ENCODE results near the gene TMBIM6.

Gene TMBIM6

GRCh38 chr12:49740930-49741881 is at the start of gene TMBIM6:
TMBIM6 (plus strand) TSS chr12:49741557; CDS start chr12:49752494, 10,937 bp downstream.
- no peaks in the 10 kb centered on the region for H3K27me3 ChIP-seq (ENCODE audit: low read depth, low read length)
- peak within 1 kb of the TSS; percentile 95 for H3K27ac ChIP-seq (ENCODE audit: low read length)
- H3K9me3 ChIP-seq (ENCODE audit: control insufficient read depth in 1 of 2, low read length in 2 of 2), result no peaks in the 10 kb centered on the region
- H3K36me3 ChIP-seq (ENCODE audit: control insufficient read depth in 1 of 2, insufficient read depth in 2 of 2, low read length in 2 of 2), result peaks cover 0 to 6% of the 10 kb centered on the region in 2 donors
- peaks cover 12 to 37% of the 10 kb centered on the region in 2 donors for H3K4me1 ChIP-seq (ENCODE audit: control insufficient read depth in 1 of 2, insufficient read depth in 2 of 2, low read length in 2 of 2)
- peak within 1 kb of the TSS; percentile 83 to 91 for H3K4me3 ChIP-seq (ENCODE audit: low read depth in 1 of 2, low read length in 2 of 2)

GRCh38 chr12:49692851-49693250 is 48.5 kb upstream of the TMBIM6 start:
- Histone ChIP-seq H3K27ac (ENCODE audit: low read length) (no peak overlapping the region), H3K9me3 (ENCODE audit: control insufficient read depth in 1 of 2, low read length in 2 of 2) (no peaks in the 10 kb centered on the region), H3K4me1 (ENCODE audit: control insufficient read depth in 1 of 2, insufficient read depth in 2 of 2, low read length in 2 of 2) (peaks cover 0 to under 1% of the 10 kb centered on the region in 2 donors), H3K36me3 (ENCODE audit: control insufficient read depth in 1 of 2, insufficient read depth in 2 of 2, low read length in 2 of 2) (no peaks in the 10 kb centered on the region), H3K27me3 (ENCODE audit: low read depth, low read length) (no peaks in the 10 kb centered on the region), H3K4me3 (ENCODE audit: low read depth in 1 of 2, low read length in 2 of 2) (no peak overlapping the region)

GRCh38 chr12:49693931-49694444 is 47.4 kb upstream of the TMBIM6 start:
- H3K4me3 ChIP-seq (ENCODE audit: low read depth in 1 of 2, low read length in 2 of 2), result no peak overlapping the region
- H3K9me3 ChIP-seq (ENCODE audit: control insufficient read depth in 1 of 2, low read length in 2 of 2), result no peaks in the 10 kb centered on the region
- no peak overlapping the region for H3K27ac ChIP-seq (ENCODE audit: low read length)
- no peaks in the 10 kb centered on the region for H3K27me3 ChIP-seq (ENCODE audit: low read depth, low read length)
- no peaks in the 10 kb centered on the region for H3K36me3 ChIP-seq (ENCODE audit: control insufficient read depth in 1 of 2, insufficient read depth in 2 of 2, low read length in 2 of 2)
- peaks cover 0 to 12% of the 10 kb centered on the region in 2 donors for H3K4me1 ChIP-seq (ENCODE audit: control insufficient read depth in 1 of 2, insufficient read depth in 2 of 2, low read length in 2 of 2)

GRCh38 chr12:49696723-49697122 is 44.6 kb upstream of the TMBIM6 start:
- H3K27ac ChIP-seq (ENCODE audit: low read length), result no peak overlapping the region
- H3K4me3 ChIP-seq (ENCODE audit: low read depth in 1 of 2, low read length in 2 of 2), result no peak overlapping the region
- H3K27me3 ChIP-seq (ENCODE audit: low read depth, low read length), result no peaks in the 10 kb centered on the region
- H3K36me3 ChIP-seq (ENCODE audit: control insufficient read depth in 1 of 2, insufficient read depth in 2 of 2, low read length in 2 of 2), result no peaks in the 10 kb centered on the region
- peaks cover 0 to 17% of the 10 kb centered on the region in 2 donors for H3K4me1 ChIP-seq (ENCODE audit: control insufficient read depth in 1 of 2, insufficient read depth in 2 of 2, low read length in 2 of 2)
- H3K9me3 ChIP-seq (ENCODE audit: control insufficient read depth in 1 of 2, low read length in 2 of 2), result no peaks in the 10 kb centered on the region

GRCh38 chr12:49697808-49698207 is 43.5 kb upstream of the TMBIM6 start:
- Histone ChIP-seq H3K36me3 (ENCODE audit: control insufficient read depth in 1 of 2, insufficient read depth in 2 of 2, low read length in 2 of 2) (no peaks in the 10 kb centered on the region), H3K27me3 (ENCODE audit: low read depth, low read length) (no peaks in the 10 kb centered on the region), H3K4me1 (ENCODE audit: control insufficient read depth in 1 of 2, insufficient read depth in 2 of 2, low read length in 2 of 2) (peaks cover 0 to 17% of the 10 kb centered on the region in 2 donors), H3K4me3 (ENCODE audit: low read depth in 1 of 2, low read length in 2 of 2) (no peak overlapping the region), H3K27ac (ENCODE audit: low read length) (no peak overlapping the region), H3K9me3 (ENCODE audit: control insufficient read depth in 1 of 2, low read length in 2 of 2) (no peaks in the 10 kb centered on the region)

GRCh38 chr12:49698619-49699545 is 42.5 kb upstream of the TMBIM6 start:
- H3K4me1 ChIP-seq (ENCODE audit: control insufficient read depth in 1 of 2, insufficient read depth in 2 of 2, low read length in 2 of 2), result peaks cover 7 to 20% of the 10 kb centered on the region in 2 donors
- H3K9me3 ChIP-seq (ENCODE audit: control insufficient read depth in 1 of 2, low read length in 2 of 2), result no peaks in the 10 kb centered on the region
- H3K27ac ChIP-seq (ENCODE audit: low read length), result peak overlapping the region; percentile 27
- H3K4me3 ChIP-seq (ENCODE audit: low read depth in 1 of 2, low read length in 2 of 2), result peak overlapping the region in 1 of 2 donors; percentile 4
- no peaks in the 10 kb centered on the region for H3K36me3 ChIP-seq (ENCODE audit: control insufficient read depth in 1 of 2, insufficient read depth in 2 of 2, low read length in 2 of 2)
- H3K27me3 ChIP-seq (ENCODE audit: low read depth, low read length), result no peaks in the 10 kb centered on the region

GRCh38 chr12:49702009-49702408 is 39.3 kb upstream of the TMBIM6 start:
- no peak overlapping the region for H3K27ac ChIP-seq (ENCODE audit: low read length)
- H3K4me3 ChIP-seq (ENCODE audit: low read depth in 1 of 2, low read length in 2 of 2), result no peak overlapping the region
- H3K27me3 ChIP-seq (ENCODE audit: low read depth, low read length), result no peaks in the 10 kb centered on the region
- H3K4me1 ChIP-seq (ENCODE audit: control insufficient read depth in 1 of 2, insufficient read depth in 2 of 2, low read length in 2 of 2), result peaks cover 15 to 36% of the 10 kb centered on the region in 2 donors
- no peaks in the 10 kb centered on the region for H3K9me3 ChIP-seq (ENCODE audit: control insufficient read depth in 1 of 2, low read length in 2 of 2)
- no peaks in the 10 kb centered on the region for H3K36me3 ChIP-seq (ENCODE audit: control insufficient read depth in 1 of 2, insufficient read depth in 2 of 2, low read length in 2 of 2)

GRCh38 chr12:49702676-49703215 is 38.6 kb upstream of the TMBIM6 start:
- Histone ChIP-seq H3K36me3 (ENCODE audit: control insufficient read depth in 1 of 2, insufficient read depth in 2 of 2, low read length in 2 of 2) (no peaks in the 10 kb centered on the region), H3K27me3 (ENCODE audit: low read depth, low read length) (no peaks in the 10 kb centered on the region), H3K27ac (ENCODE audit: low read length) (peak overlapping the region; percentile 11), H3K4me1 (ENCODE audit: control insufficient read depth in 1 of 2, insufficient read depth in 2 of 2, low read length in 2 of 2) (peaks cover 17 to 36% of the 10 kb centered on the region in 2 donors), H3K4me3 (ENCODE audit: low read depth in 1 of 2, low read length in 2 of 2) (no peak overlapping the region), H3K9me3 (ENCODE audit: control insufficient read depth in 1 of 2, low read length in 2 of 2) (no peaks in the 10 kb centered on the region)

GRCh38 chr12:49703647-49704137 is 37.7 kb upstream of the TMBIM6 start:
- H3K27me3 ChIP-seq (ENCODE audit: low read depth, low read length), result no peaks in the 10 kb centered on the region
- H3K27ac ChIP-seq (ENCODE audit: low read length), result peak overlapping the region; percentile 11
- H3K9me3 ChIP-seq (ENCODE audit: control insufficient read depth in 1 of 2, low read length in 2 of 2), result no peaks in the 10 kb centered on the region
- no peaks in the 10 kb centered on the region for H3K36me3 ChIP-seq (ENCODE audit: control insufficient read depth in 1 of 2, insufficient read depth in 2 of 2, low read length in 2 of 2)
- no peak overlapping the region for H3K4me3 ChIP-seq (ENCODE audit: low read depth in 1 of 2, low read length in 2 of 2)
- H3K4me1 ChIP-seq (ENCODE audit: control insufficient read depth in 1 of 2, insufficient read depth in 2 of 2, low read length in 2 of 2), result peaks cover 19 to 26% of the 10 kb centered on the region in 2 donors

GRCh38 chr12:49705479-49706134 is 35.8 kb upstream of the TMBIM6 start:
- Histone ChIP-seq H3K36me3 (ENCODE audit: control insufficient read depth in 1 of 2, insufficient read depth in 2 of 2, low read length in 2 of 2) (no peaks in the 10 kb centered on the region), H3K27me3 (ENCODE audit: low read depth, low read length) (no peaks in the 10 kb centered on the region), H3K9me3 (ENCODE audit: control insufficient read depth in 1 of 2, low read length in 2 of 2) (no peaks in the 10 kb centered on the region), H3K4me3 (ENCODE audit: low read depth in 1 of 2, low read length in 2 of 2) (peak overlapping the region; percentile 64 to 73), H3K4me1 (ENCODE audit: control insufficient read depth in 1 of 2, insufficient read depth in 2 of 2, low read length in 2 of 2) (peaks cover 19% of the 10 kb centered on the region in 2 donors), H3K27ac (ENCODE audit: low read length) (peak overlapping the region; percentile 77)

All from muscle layer of duodenum (tissue), 2 donors.